Endothelial cell of umbilical vein (primary cell): ENCODE data around the gene OR4D1. TPM values are rescaled to one million over a fixed set of nuclear protein-coding genes. Genes with fewer than 3 reads are reported as not detected.

Experiments
- BruUV-seq: library from RNA; stranded (reverse); fragments of 400-500 nt; replicated peaks from 2 replicates; lab custom pipeline; 2021; lab: Mats Ljungman, UMichigan
- CTCF ChIA-PET: fragments of 300-600, 350-600 bp; sonication (Branson Sonifier 250); formaldehyde crosslinking; loops from one replicate; lab custom pipeline; 2021; ENCODE audit warnings: antibody characterized with exemption, inconsistent platforms; lab: Charles Lee
- POLR2A ChIA-PET: fragments of 300-600, 350-600 bp; sonication (Branson Sonifier 250); formaldehyde crosslinking; loops from one replicate; lab custom pipeline; 2021; ENCODE audit warnings: antibody characterized with exemption, inconsistent platforms; lab: Charles Lee
- DNase-seq: peaks from one replicate; pipeline ENCODE4 v3.0.0-alpha.2; 2011; ENCODE audit warnings: low read depth, low spot score
- FAIRE-seq: peaks from 2 replicates; lab custom pipeline; 2011; peaks lifted over from hg19 to GRCh38; lab: Jason Lieb, UNC
- H2AFZ ChIP-seq: 2 replicates; pipeline ENCODE4 v1.6.0; 2012; ENCODE audit warnings: low read depth, low read length, control low read depth, inconsistent platforms
- H3K27ac ChIP-seq: 2 replicates; pipeline ENCODE4 v1.5.1; 2011; ENCODE audit warnings: low read depth, mild to moderate bottlenecking, control low read depth, low read length, moderate library complexity; ENCODE audit not compliant: insufficient read depth
- H3K27me3 ChIP-seq, 2 experiments: 2 replicates each; pipeline versions ENCODE4 v1.6.0 to v1.6.1; 2011; ENCODE audit warnings: low read length in 2 of 2, mixed read lengths in 1 of 2; ENCODE audit not compliant: control insufficient read depth in 2 of 2, insufficient read depth in 2 of 2
- H3K36me3 ChIP-seq, 2 experiments: 2 replicates in 1 of 2; 3 replicates in 1 of 2; pipeline ENCODE4 v1.5.1; 2011; ENCODE audit warnings: low read length in 2 of 2, mild to moderate bottlenecking in 1 of 2, moderate library complexity in 1 of 2; ENCODE audit not compliant: control insufficient read depth in 2 of 2, insufficient read depth in 2 of 2; ENCODE audit errors: extremely low read depth in 1 of 2
- H3K4me1 ChIP-seq: 3 replicates; pipeline ENCODE4 v1.5.1; 2011; ENCODE audit warnings: mild to moderate bottlenecking, low read length; ENCODE audit not compliant: control insufficient read depth, insufficient read depth; ENCODE audit errors: extremely low read depth
- H3K4me2 ChIP-seq: 2 replicates; pipeline ENCODE4 v1.6.1; 2011; ENCODE audit warnings: low read length, control low read depth, mixed read lengths; ENCODE audit not compliant: insufficient read depth
- H3K4me3 ChIP-seq, 3 experiments: fragments of 200-600 bp in 1 of 3; sonication (generic), shearing (Covaris generic) in 1 of 3; replicated peaks in 1 of 3; 2 replicates each; pipeline ENCODE4 v1.5.1; 2011 to 2016; ENCODE audit warnings: control low read depth in 3 of 3, low read length in 3 of 3, mild to moderate bottlenecking in 2 of 3, inconsistent platforms in 1 of 3, low read depth in 1 of 3, moderate library complexity in 1 of 3; ENCODE audit not compliant: insufficient read depth in 1 of 3
- H3K79me2 ChIP-seq: 2 replicates; pipeline ENCODE4 v1.6.0; 2012; ENCODE audit warnings: low read length, inconsistent platforms; ENCODE audit not compliant: control insufficient read depth, insufficient read depth
- H3K9ac ChIP-seq: replicated peaks from 2 replicates; pipeline ENCODE3; 2011; ENCODE audit warnings: low read length, control low read depth; ENCODE audit not compliant: insufficient read depth; ENCODE audit errors: extremely low read depth
- H3K9me1 ChIP-seq: replicated peaks from 3 replicates; pipeline ENCODE4 v1.6.0; 2011; ENCODE audit warnings: mild to moderate bottlenecking, low read length; ENCODE audit not compliant: control insufficient read depth, insufficient read depth; ENCODE audit errors: extremely low read depth
- H3K9me3 ChIP-seq: replicated peaks from 2 replicates; pipeline ENCODE4 v1.5.1; 2012; ENCODE audit warnings: low read length, inconsistent platforms; ENCODE audit not compliant: control insufficient read depth, insufficient read depth
- H4K20me1 ChIP-seq: replicated peaks from 2 replicates; pipeline ENCODE3; 2011; ENCODE audit warnings: mild to moderate bottlenecking, low read length; ENCODE audit not compliant: control insufficient read depth, insufficient read depth; ENCODE audit errors: extremely low read depth
- EZH2 ChIP-seq: IDR thresholded peaks from 2 replicates; pipeline ENCODE4 v1.6.1; 2012; ENCODE audit warnings: borderline replicate concordance, low read depth, mild to moderate bottlenecking, moderate library complexity, low read length, inconsistent platforms; ENCODE audit not compliant: severe bottlenecking
- FOS ChIP-seq: IDR thresholded peaks from 2 replicates; pipeline ENCODE4 v1.6.1; 2011; ENCODE audit warnings: mild to moderate bottlenecking, low read length, moderate library complexity, borderline replicate concordance; ENCODE audit not compliant: insufficient read depth
- JUN ChIP-seq: IDR thresholded peaks from 2 replicates; pipeline ENCODE4 v1.6.1; 2011; ENCODE audit warnings: borderline replicate concordance, low read depth; ENCODE audit not compliant: insufficient read length, insufficient read depth
- MYC ChIP-seq: IDR thresholded peaks from one replicate; pipeline ENCODE4 v1.6.1; 2011; ENCODE audit warnings: mild to moderate bottlenecking, low read depth, low read length
- POLR2A ChIP-seq: IDR thresholded peaks from 2 replicates; pipeline ENCODE4 v1.6.1; 2012; ENCODE audit warnings: low read depth, mild to moderate bottlenecking, control low read depth, low read length
- POLR2AphosphoS5 ChIP-seq: IDR thresholded peaks from 2 replicates; pipeline ENCODE4 v1.6.1; 2012; ENCODE audit warnings: low read depth, mild to moderate bottlenecking, control low read depth, low read length, moderate library complexity; ENCODE audit not compliant: insufficient read depth
- dilution Hi-C: fragments of 300-500 bp; cut with MboI; formaldehyde crosslinking; loops from one replicate; pipeline ENCODE4 v1.15.0; 2019; ENCODE audit warnings: low sequenced_read_pairs; ENCODE audit not compliant: extremely low pct_ligation_motif_present
- intact Hi-C: fragments of 100-400 bp; cut with micrococcal nuclease; formaldehyde crosslinking; loops from one replicate; pipeline ENCODE4 v1.10.0; 2022
- polyA plus RNA-seq, 4 experiments: library from polyadenylated mRNA; depleted of rRNA in 3 of 4; stranded (reverse) in 3 of 4; unstranded in 1 of 4; fragments of >200 nt; gene quantifications; 2 replicates each; pipeline versions ENCODE4 v1.2.1 to v1.2.3, GENCODE V29; 2011 to 2012; ENCODE audit warnings: missing spikeins in 1 of 4
- total RNA-seq: library from RNA; stranded (reverse); gene quantifications from 2 replicates; pipeline ENCODE4 v1.2.3, GENCODE V29; 2021
- TF ChIP-seq, protein P1 (sequence below): IDR thresholded peaks from 2 replicates; pipeline ENCODE4 v1.6.1; 2011; ENCODE audit not compliant: insufficient read depth, insufficient read length
- TF ChIP-seq, protein P2 (sequence below), 2 donors: IDR thresholded peaks; 1 replicate in 1 of 2; 2 replicates in 1 of 2; pipeline ENCODE4 v1.5.1; 2011; ENCODE audit warnings: low read length in 2 of 2, mild to moderate bottlenecking in 2 of 2, moderate library complexity in 2 of 2, control low read depth in 1 of 2, inconsistent platforms in 1 of 2, low read depth in 1 of 2; ENCODE audit not compliant: insufficient read depth in 1 of 2; ENCODE audit errors: extremely low read depth in 1 of 2

The OR4D1 gene
- total and polyA plus RNA-seq, 2 donors (not counting 3 experiments of a cell fraction or from before 2014, with no cell fraction given): not detected

DNA sequence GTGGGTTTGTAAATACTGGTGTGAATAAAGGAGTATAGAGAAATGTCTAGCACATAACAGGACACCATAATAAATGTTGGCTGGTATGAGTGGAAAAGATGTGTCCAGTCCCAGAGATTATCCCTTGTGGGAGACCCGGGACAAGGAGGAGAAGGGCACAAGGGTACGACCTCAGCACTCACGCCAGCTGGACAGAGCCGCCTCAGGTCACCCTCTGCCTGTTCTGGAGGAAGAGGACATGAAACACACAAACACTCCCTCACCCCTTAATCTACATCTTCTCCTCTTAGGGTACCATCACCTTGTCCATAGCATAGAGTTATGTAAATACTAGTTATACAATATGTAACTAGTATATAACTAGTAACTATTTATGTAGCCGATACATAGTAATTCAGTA lies 38.2 kb upstream of the OR4D1 start:
- Histone ChIP-seq H3K27me3 (peaks cover 2 to 3% of the 10 kb centered on the region in 2 experiments), H3K4me2 (no peak overlapping the region), H3K79me2 (no peaks in the 10 kb centered on the region), H3K27ac (no peak overlapping the region), H2AFZ (no peak overlapping the region), H4K20me1 (no peaks in the 10 kb centered on the region), H3K4me1 (no peaks in the 10 kb centered on the region), H3K36me3 (no peaks in the 10 kb centered on the region), H3K4me3 (no peak overlapping the region), H3K9me1 (no peaks in the 10 kb centered on the region), H3K9me3 (no peaks in the 10 kb centered on the region), H3K9ac (no peak overlapping the region)
- dilution Hi-C loops: no loop called here
- no TSS peak for BruUV-seq
- POLR2A ChIA-PET: no interaction called here
- CTCF ChIA-PET: interaction anchor here (4.6 kb wide), 1 partner anchor 251 kb away, joined by 51 read pairs; no protein-coding TSS in a partner anchor
- intact Hi-C loops: no loop called here
- DNase-seq (no peak), FAIRE-seq (no peak)
- TF ChIP-seq, protein P1, sequence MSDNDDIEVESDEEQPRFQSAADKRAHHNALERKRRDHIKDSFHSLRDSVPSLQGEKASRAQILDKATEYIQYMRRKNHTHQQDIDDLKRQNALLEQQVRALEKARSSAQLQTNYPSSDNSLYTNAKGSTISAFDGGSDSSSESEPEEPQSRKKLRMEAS: no peak
- TF ChIP-seq POLR2AphosphoS5 (no peak), EZH2 (no peak), POLR2A (no peak), MYC (no peak)
- TF ChIP-seq, protein P2, sequence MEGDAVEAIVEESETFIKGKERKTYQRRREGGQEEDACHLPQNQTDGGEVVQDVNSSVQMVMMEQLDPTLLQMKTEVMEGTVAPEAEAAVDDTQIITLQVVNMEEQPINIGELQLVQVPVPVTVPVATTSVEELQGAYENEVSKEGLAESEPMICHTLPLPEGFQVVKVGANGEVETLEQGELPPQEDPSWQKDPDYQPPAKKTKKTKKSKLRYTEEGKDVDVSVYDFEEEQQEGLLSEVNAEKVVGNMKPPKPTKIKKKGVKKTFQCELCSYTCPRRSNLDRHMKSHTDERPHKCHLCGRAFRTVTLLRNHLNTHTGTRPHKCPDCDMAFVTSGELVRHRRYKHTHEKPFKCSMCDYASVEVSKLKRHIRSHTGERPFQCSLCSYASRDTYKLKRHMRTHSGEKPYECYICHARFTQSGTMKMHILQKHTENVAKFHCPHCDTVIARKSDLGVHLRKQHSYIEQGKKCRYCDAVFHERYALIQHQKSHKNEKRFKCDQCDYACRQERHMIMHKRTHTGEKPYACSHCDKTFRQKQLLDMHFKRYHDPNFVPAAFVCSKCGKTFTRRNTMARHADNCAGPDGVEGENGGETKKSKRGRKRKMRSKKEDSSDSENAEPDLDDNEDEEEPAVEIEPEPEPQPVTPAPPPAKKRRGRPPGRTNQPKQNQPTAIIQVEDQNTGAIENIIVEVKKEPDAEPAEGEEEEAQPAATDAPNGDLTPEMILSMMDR (IDR thresholded peaks at IDR 0.05; ENCODE audit: extremely low read depth in 1 of 2, insufficient read depth in 1 of 2, low read depth in 1 of 2, low read length in 2 of 2): no peak

DNA sequence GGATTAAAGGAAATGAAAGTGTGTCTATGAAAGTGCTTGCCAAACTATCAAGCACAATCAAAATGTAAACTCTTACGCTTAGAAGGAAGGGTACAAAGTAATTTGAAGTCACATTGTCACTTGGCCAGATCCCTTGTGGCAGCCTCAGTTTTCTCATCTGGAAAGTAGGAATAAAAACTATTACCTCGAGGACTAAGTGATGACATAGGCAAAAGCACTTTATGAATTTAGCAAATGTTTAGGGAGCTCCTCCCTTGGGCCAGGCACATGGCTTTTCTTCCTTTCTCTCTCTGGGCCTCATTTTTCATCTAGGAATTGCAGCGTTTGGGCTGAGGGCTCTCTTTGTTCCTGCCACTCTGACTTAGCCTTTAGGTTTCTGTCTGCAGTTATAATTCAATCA lies 36.5 kb upstream of the OR4D1 start:
- ChIA-PET CTCF (interaction anchor here (1.3 to 4.6 kb wide), 6 partner anchors 112 to 868 kb away, joined by 3 to 51 read pairs (median 17); no protein-coding TSS in a partner anchor), POLR2A (no interaction called here)
- no peaks in the 10 kb centered on the region for H3K36me3 ChIP-seq
- no peaks in the 10 kb centered on the region for H3K9me3 ChIP-seq
- no peaks in the 10 kb centered on the region for H4K20me1 ChIP-seq
- no peaks in the 10 kb centered on the region for H3K9me1 ChIP-seq
- no peak for TF ChIP-seq JUN
- TF ChIP-seq, protein P1: no peak
- no peak for TF ChIP-seq EZH2
- no peak for TF ChIP-seq FOS
- dilution Hi-C loops (no loop called here), intact Hi-C loops (loop anchor here (2.0 kb wide), 2 partner anchors 27 to 261 kb away; partner anchors contain the start of gene MRPS23)
- no peak for FAIRE-seq
- no TSS peak for BruUV-seq
- no peak overlapping the region for H3K9ac ChIP-seq
- no peak overlapping the region for H3K4me3 ChIP-seq
- no peak overlapping the region for H3K27ac ChIP-seq
- H3K79me2 ChIP-seq: no peaks in the 10 kb centered on the region
- peaks cover 4 to 5% of the 10 kb centered on the region in 2 experiments for H3K27me3 ChIP-seq
- H3K4me2 ChIP-seq: no peak overlapping the region
- no peak for DNase-seq
- no peaks in the 10 kb centered on the region for H3K4me1 ChIP-seq
- no peak overlapping the region for H2AFZ ChIP-seq
